Measurements from ENCODE around the gene LRRC4C.

GRCh38 chr11:40099426-40100161 is 1359.9 kb downstream of the LRRC4C start:
- TF ChIP-seq CTCF (conservative IDR thresholded peaks at IDR 0.05 in 1 of 2, IDR thresholded peaks at IDR 0.05 in 1 of 2; ENCODE audit: extremely low read depth in 1 of 2, insufficient read depth in 1 of 2, low read depth in 1 of 2, low read length in 2 of 2) = no peak
- TF ChIP-seq EZH2 (IDR thresholded peaks at IDR 0.05; ENCODE audit: borderline replicate concordance, low read length) = no peak
